ENCODE data around the gene LZTS2.
A peak's percentile ranks its signal among the peaks of the same experiment; 100 is the strongest.

The LZTS2 gene

GRCh38 chr10:101031128-101031795 is 31.7 kb downstream of the LZTS2 start, which contains the start of the genes PDZD7 and SFXN3 (continued):
- TF ChIP-seq SALL2 (tag by site-specific recombination; IDR thresholded peaks at IDR 0.05; ENCODE audit: borderline replicate concordance) (no peak), ZNF426 (tag by site-specific recombination; IDR thresholded peaks at IDR 0.05) (no peak), ZNF266 (tag by site-specific recombination; IDR thresholded peaks at IDR 0.05; ENCODE audit: low read depth) (no peak), ZSCAN18 (tag by site-specific recombination; IDR thresholded peaks at IDR 0.05) (no peak), RBAK (tag by site-specific recombination; IDR thresholded peaks at IDR 0.05) (no peak), ZBTB1 (tag by site-specific recombination; IDR thresholded peaks at IDR 0.05) (no peak), TCF7L2 (IDR thresholded peaks at IDR 0.05; ENCODE audit: borderline replicate concordance, low read depth, low read length) (no peak), ZNF155 (tag by site-specific recombination; IDR thresholded peaks at IDR 0.05) (no peak), ZNF202 (tag by site-specific recombination; IDR thresholded peaks at IDR 0.05; ENCODE audit: borderline replicate concordance) (no peak), BCL11B (tag by site-specific recombination; IDR thresholded peaks at IDR 0.05; ENCODE audit: low read depth) (no peak), ZNF26 (tag by site-specific recombination; IDR thresholded peaks at IDR 0.05) (no peak), ZNF10 (tag by site-specific recombination; IDR thresholded peaks at IDR 0.05) (no peak), SP2 (tag by site-specific recombination; IDR thresholded peaks at IDR 0.05) (peak; percentile 93), GFI1B (tag by site-specific recombination; IDR thresholded peaks at IDR 0.05) (no peak), ZFP3 (tag by site-specific recombination; IDR thresholded peaks at IDR 0.05; ENCODE audit: low read depth) (no peak), ZNF184 (tag by site-specific recombination; IDR thresholded peaks at IDR 0.05) (no peak), FEZF1 (tag by site-specific recombination; IDR thresholded peaks at IDR 0.05) (no peak), ZNF114 (tag by site-specific recombination; IDR thresholded peaks at IDR 0.05) (no peak), WT1 (tag by site-specific recombination; IDR thresholded peaks at IDR 0.05) (peak; percentile 66), ZNF24 (tag by site-specific recombination; IDR thresholded peaks at IDR 0.05) (no peak), ZNF169 (tag by site-specific recombination; IDR thresholded peaks at IDR 0.05) (no peak), ZNF146 (tag by site-specific recombination; IDR thresholded peaks at IDR 0.05) (no peak), MYNN (tag by site-specific recombination; IDR thresholded peaks at IDR 0.05; ENCODE audit: borderline replicate concordance) (no peak), ZNF404 (tag by site-specific recombination; IDR thresholded peaks at IDR 0.05) (no peak), ZNF664 (tag by site-specific recombination; IDR thresholded peaks at IDR 0.05) (no peak), ZNF501 (tag by site-specific recombination; IDR thresholded peaks at IDR 0.05) (peak; percentile 58; the same call in 1 of the 2 replicates), ZNF768 (tag by site-specific recombination; IDR thresholded peaks at IDR 0.05) (no peak), AEBP2 (tag by site-specific recombination; IDR thresholded peaks at IDR 0.05; ENCODE audit: borderline replicate concordance) (no peak), ZNF354C (tag by site-specific recombination; IDR thresholded peaks at IDR 0.05; ENCODE audit: borderline replicate concordance, low read depth) (no peak), ZNF555 (tag by site-specific recombination; conservative IDR thresholded peaks at IDR 0.05) (no peak), ZNF280C (tag by site-specific recombination; IDR thresholded peaks at IDR 0.05) (no peak), ZNF530 (tag by site-specific recombination; IDR thresholded peaks at IDR 0.05; ENCODE audit: low read depth) (no peak), YY2 (tag by site-specific recombination; IDR thresholded peaks at IDR 0.05) (no peak), ZFP69B (tag by site-specific recombination; IDR thresholded peaks at IDR 0.05) (no peak), ZNF777 (tag by site-specific recombination; IDR thresholded peaks at IDR 0.05; ENCODE audit: borderline replicate concordance) (peak; percentile 10; the same call in 1 of the 2 replicates), ZNF549 (tag by site-specific recombination; IDR thresholded peaks at IDR 0.05) (no peak), ZNF600 (tag by site-specific recombination; IDR thresholded peaks at IDR 0.05) (peak; percentile 99)
